Ascending aorta (tissue), 2 donors: ENCODE data around the gene OR51S1. TPM values are rescaled to one million over a fixed set of nuclear protein-coding genes. Genes with fewer than 3 reads are reported as not detected.

Experiments
- DNase-seq, 2 donors: peaks; one replicate each; pipeline ENCODE4 v3.0.0-alpha.2; 2019; ENCODE audit warnings: low spot score in 2 of 2
- H3K27ac ChIP-seq, 2 donors: fragments of 200-600 bp; sonication (generic); one replicate each; pipeline ENCODE4 v1.5.1; 2016 to 2017; ENCODE audit warnings: mild to moderate bottlenecking in 1 of 2
- H3K27me3 ChIP-seq: fragments of 200-600 bp; sonication (generic); one replicate; pipeline ENCODE4 v1.5.1; 2017
- H3K36me3 ChIP-seq, 2 donors: fragments of 200-600 bp; sonication (generic); one replicate each; pipeline ENCODE4 v1.5.1; 2016
- H3K4me1 ChIP-seq, 2 donors: fragments of 200-600 bp; sonication (generic); one replicate each; pipeline ENCODE4 v1.5.1; 2016 to 2017; ENCODE audit warnings: mild to moderate bottlenecking in 1 of 2
- H3K4me3 ChIP-seq, 2 donors: fragments of 200-600 bp; sonication (generic); one replicate each; pipeline ENCODE4 v1.5.1; 2016 to 2017; ENCODE audit warnings: mild to moderate bottlenecking in 1 of 2
- H3K9me3 ChIP-seq, 2 donors: fragments of 200-600 bp; sonication (generic); one replicate each; pipeline ENCODE4 v1.5.1; 2016
- CTCF ChIP-seq, 3 experiments: fragments of 200-600 bp in 2 of 3; fragments of 450-650 bp in 1 of 3; sonication (generic) in 2 of 3; IDR thresholded peaks; one replicate each; pipeline ENCODE4 v1.5.1; 2016 to 2019; ENCODE audit warnings: antibody characterized with exemption in 3 of 3, mild to moderate bottlenecking in 1 of 3, moderate library complexity in 1 of 3
- intact Hi-C: fragments of 100-400 bp; cut with DNase I; formaldehyde crosslinking; loops from one replicate; pipeline ENCODE4 v1.15.1; 2023
- total RNA-seq: library from RNA; depleted of rRNA; stranded (reverse); fragments of >200 nt; gene quantifications from one replicate; pipeline ENCODE4 v1.1.0, GENCODE V29; 2016

Gene OR51S1
- total RNA-seq, 1 donor from 2014 or later, result not detected

GRCh38 chr11:4798427-4799183, 50.4 kb downstream of the OR51S1 start:
- Histone ChIP-seq H3K27ac (no peak overlapping the region), H3K36me3 (no peaks in the 10 kb centered on the region), H3K4me1 (no peaks in the 10 kb centered on the region), H3K27me3 (no peaks in the 10 kb centered on the region), H3K4me3 (no peak overlapping the region), H3K9me3 (no peaks in the 10 kb centered on the region)
- no peak for TF ChIP-seq CTCF (IDR thresholded peaks at IDR 0.05)
- intact Hi-C loops, result no loop called here
- DNase-seq, result no peak

Other genes with a start within 250 kb of the OR51S1 start
- gene TRIM68, start 241.0 kb downstream of the OR51S1 start, total RNA-seq, result 18.6 TPM
- not detected for gene OR51D1, start 211.7 kb downstream of the OR51S1 start, total RNA-seq
- 1.7 TPM for gene OR51E1, start 205.2 kb downstream of the OR51S1 start, total RNA-seq
- 2.0 TPM for gene OR51E2, start 151.4 kb downstream of the OR51S1 start, total RNA-seq
- not detected for gene MMP26, start 144.4 kb downstream of the OR51S1 start, total RNA-seq
- not detected for gene OR51F1, start 79.3 kb downstream of the OR51S1 start, total RNA-seq
- not detected for gene OR52R1, start 44.8 kb downstream of the OR51S1 start, total RNA-seq
- gene OR51F2, start 27.9 kb downstream of the OR51S1 start, total RNA-seq, result not detected
- gene OR51T1, start 32.7 kb upstream of the OR51S1 start, total RNA-seq, result not detected
- not detected for gene OR51A7, start 54.6 kb upstream of the OR51S1 start, total RNA-seq
- not detected for gene OR51G2, start 70.1 kb upstream of the OR51S1 start, total RNA-seq
- gene OR51G1, start 75.1 kb upstream of the OR51S1 start, total RNA-seq, result not detected
- not detected for gene OR51A4, start 98.4 kb upstream of the OR51S1 start, total RNA-seq
- not detected for gene OR51A2, start 106.5 kb upstream of the OR51S1 start, total RNA-seq
- gene OR51L1, start 145.6 kb upstream of the OR51S1 start, total RNA-seq, result not detected
- not detected for gene OR52J3, start 197.3 kb upstream of the OR51S1 start, total RNA-seq
- not detected for gene OR52E2, start 210.4 kb upstream of the OR51S1 start, total RNA-seq
- gene OR52E1, start 220.4 kb upstream of the OR51S1 start, total RNA-seq, result not detected